ENCODE results near the gene ADGRA1.

The ADGRA1 gene

GRCh38 chr10:133087679-133088178, at the start of gene ADGRA1:
Gene ADGRA1 (plus strand): TSS chr10:133087924. CDS start chr10:133088910, 986 bp downstream.
- no peak within 1 kb of the TSS for H3K4me3 Mint-ChIP-seq
- H3K4me1 Mint-ChIP-seq (ENCODE audit: low read depth), result no peaks in the 10 kb centered on the region
- peaks cover 12% of the 10 kb centered on the region for H3K27me3 Mint-ChIP-seq
- H3K27ac Mint-ChIP-seq, result no peak within 1 kb of the TSS
- H3K9me3 Mint-ChIP-seq, result no peaks in the 10 kb centered on the region
- no peaks in the 10 kb centered on the region for H3K36me3 Mint-ChIP-seq (ENCODE audit: low read depth)

GRCh38 chr10:133038036-133038823, 49.5 kb upstream of the ADGRA1 start:
- Mint-ChIP-seq H3K4me1 (ENCODE audit: low read depth) (no peaks in the 10 kb centered on the region), H3K9me3 (no peaks in the 10 kb centered on the region), H3K36me3 (ENCODE audit: low read depth) (no peaks in the 10 kb centered on the region), H3K4me3 (no peak overlapping the region), H3K27me3 (no peaks in the 10 kb centered on the region), H3K27ac (no peak overlapping the region)

GRCh38 chr10:133039107-133039802, 48.5 kb upstream of the ADGRA1 start:
- H3K36me3 Mint-ChIP-seq (ENCODE audit: low read depth), result no peaks in the 10 kb centered on the region
- H3K4me3 Mint-ChIP-seq, result no peak overlapping the region
- no peaks in the 10 kb centered on the region for H3K9me3 Mint-ChIP-seq
- H3K27me3 Mint-ChIP-seq, result no peaks in the 10 kb centered on the region
- no peak overlapping the region for H3K27ac Mint-ChIP-seq
- no peaks in the 10 kb centered on the region for H3K4me1 Mint-ChIP-seq (ENCODE audit: low read depth)

GRCh38 chr10:133039803-133040165, 47.9 kb upstream of the ADGRA1 start:
- Mint-ChIP-seq H3K4me1 (ENCODE audit: low read depth) (no peaks in the 10 kb centered on the region), H3K27ac (no peak overlapping the region), H3K27me3 (no peaks in the 10 kb centered on the region), H3K9me3 (no peaks in the 10 kb centered on the region), H3K4me3 (no peak overlapping the region), H3K36me3 (ENCODE audit: low read depth) (no peaks in the 10 kb centered on the region)

GRCh38 chr10:133040198-133040597, 47.5 kb upstream of the ADGRA1 start:
- Mint-ChIP-seq H3K27me3 (no peaks in the 10 kb centered on the region), H3K4me3 (no peak overlapping the region), H3K4me1 (ENCODE audit: low read depth) (no peaks in the 10 kb centered on the region), H3K27ac (no peak overlapping the region), H3K9me3 (no peaks in the 10 kb centered on the region), H3K36me3 (ENCODE audit: low read depth) (no peaks in the 10 kb centered on the region)

GRCh38 chr10:133041101-133041500, 46.6 kb upstream of the ADGRA1 start:
- H3K27ac Mint-ChIP-seq, result no peak overlapping the region
- no peaks in the 10 kb centered on the region for H3K4me1 Mint-ChIP-seq (ENCODE audit: low read depth)
- no peaks in the 10 kb centered on the region for H3K36me3 Mint-ChIP-seq (ENCODE audit: low read depth)
- no peak overlapping the region for H3K4me3 Mint-ChIP-seq
- no peaks in the 10 kb centered on the region for H3K9me3 Mint-ChIP-seq
- no peaks in the 10 kb centered on the region for H3K27me3 Mint-ChIP-seq

GRCh38 chr10:133042061-133042460, 45.7 kb upstream of the ADGRA1 start:
- Mint-ChIP-seq H3K4me1 (ENCODE audit: low read depth) (no peaks in the 10 kb centered on the region), H3K36me3 (ENCODE audit: low read depth) (no peaks in the 10 kb centered on the region), H3K4me3 (no peak overlapping the region), H3K9me3 (no peaks in the 10 kb centered on the region), H3K27ac (no peak overlapping the region), H3K27me3 (no peaks in the 10 kb centered on the region)

- no peak overlapping the region for H3K27ac Mint-ChIP-seq
- H3K4me1 Mint-ChIP-seq (ENCODE audit: low read depth), result no peaks in the 10 kb centered on the region
- H3K36me3 Mint-ChIP-seq (ENCODE audit: low read depth), result no peaks in the 10 kb centered on the region
- H3K9me3 Mint-ChIP-seq, result no peaks in the 10 kb centered on the region
- no peaks in the 10 kb centered on the region for H3K27me3 Mint-ChIP-seq
- no peak overlapping the region for H3K4me3 Mint-ChIP-seq
Observed at GRCh38 chr10:133042816-133043215, 44.9 kb upstream of the ADGRA1 start.

GRCh38 chr10:133043541-133044225, 44.0 kb upstream of the ADGRA1 start:
- Mint-ChIP-seq H3K4me3 (no peak overlapping the region), H3K27me3 (no peaks in the 10 kb centered on the region), H3K27ac (no peak overlapping the region), H3K36me3 (ENCODE audit: low read depth) (no peaks in the 10 kb centered on the region), H3K9me3 (no peaks in the 10 kb centered on the region), H3K4me1 (ENCODE audit: low read depth) (no peaks in the 10 kb centered on the region)

GRCh38 chr10:133044401-133044811, 43.3 kb upstream of the ADGRA1 start:
- H3K36me3 Mint-ChIP-seq (ENCODE audit: low read depth), result no peaks in the 10 kb centered on the region
- H3K4me3 Mint-ChIP-seq, result no peak overlapping the region
- H3K27me3 Mint-ChIP-seq, result peaks cover 3% of the 10 kb centered on the region
- no peak overlapping the region for H3K27ac Mint-ChIP-seq
- H3K4me1 Mint-ChIP-seq (ENCODE audit: low read depth), result no peaks in the 10 kb centered on the region
- no peaks in the 10 kb centered on the region for H3K9me3 Mint-ChIP-seq

GRCh38 chr10:133045556-133046389, 42.0 kb upstream of the ADGRA1 start:
- no peaks in the 10 kb centered on the region for H3K36me3 Mint-ChIP-seq (ENCODE audit: low read depth)
- no peaks in the 10 kb centered on the region for H3K4me1 Mint-ChIP-seq (ENCODE audit: low read depth)
- no peaks in the 10 kb centered on the region for H3K9me3 Mint-ChIP-seq
- no peak overlapping the region for H3K27ac Mint-ChIP-seq
- H3K27me3 Mint-ChIP-seq, result peaks cover 3% of the 10 kb centered on the region
- no peak overlapping the region for H3K4me3 Mint-ChIP-seq

- Mint-ChIP-seq H3K27ac (no peak overlapping the region), H3K4me1 (ENCODE audit: low read depth) (no peaks in the 10 kb centered on the region), H3K27me3 (peaks cover 3% of the 10 kb centered on the region), H3K4me3 (no peak overlapping the region), H3K9me3 (no peaks in the 10 kb centered on the region), H3K36me3 (ENCODE audit: low read depth) (no peaks in the 10 kb centered on the region)
Observed at GRCh38 chr10:133046390-133046765, 41.3 kb upstream of the ADGRA1 start.

- H3K9me3 Mint-ChIP-seq, result no peaks in the 10 kb centered on the region
- H3K4me1 Mint-ChIP-seq (ENCODE audit: low read depth), result no peaks in the 10 kb centered on the region
- H3K27me3 Mint-ChIP-seq, result peaks cover 3% of the 10 kb centered on the region
- H3K27ac Mint-ChIP-seq, result no peak overlapping the region
- no peak overlapping the region for H3K4me3 Mint-ChIP-seq
- no peaks in the 10 kb centered on the region for H3K36me3 Mint-ChIP-seq (ENCODE audit: low read depth)
Observed at GRCh38 chr10:133047526-133048123, 40.1 kb upstream of the ADGRA1 start.

- no peak overlapping the region for H3K27ac Mint-ChIP-seq
- H3K9me3 Mint-ChIP-seq, result no peaks in the 10 kb centered on the region
- H3K27me3 Mint-ChIP-seq, result peaks cover 3% of the 10 kb centered on the region
- H3K36me3 Mint-ChIP-seq (ENCODE audit: low read depth), result no peaks in the 10 kb centered on the region
- H3K4me3 Mint-ChIP-seq, result no peak overlapping the region
- H3K4me1 Mint-ChIP-seq (ENCODE audit: low read depth), result no peaks in the 10 kb centered on the region
Observed at GRCh38 chr10:133048266-133048665, 39.5 kb upstream of the ADGRA1 start.
